NOMO-1 treated with DMSO at 0.1 percent for 48 hours (cell line): ENCODE data around the gene COMMD2.

ENCODE experiments used
- DNase-seq: peaks from one replicate; lab custom pipeline; 2025; ENCODE audit not compliant: unreplicated experiment; lab: John Stamatoyannopoulos, UW

The COMMD2 gene

GRCh38 chr3:149705416-149705815, 46.9 kb downstream of the COMMD2 start:
- no peak for DNase-seq

- no peak for DNase-seq
These were observed 48.8 kb downstream of the COMMD2 start for GRCh38 chr3:149703466-149703865.

- no peak for DNase-seq
These were observed 49.4 kb downstream of the COMMD2 start for GRCh38 chr3:149702691-149703441.

- no peak for DNase-seq
These were observed 50.3 kb downstream of the COMMD2 start for GRCh38 chr3:149701977-149702350.

GRCh38 chr3:149701206-149701976, 50.9 kb downstream of the COMMD2 start:
- DNase-seq = no peak
